Cortex of kidney (tissue), 1 donor: ENCODE measurements around the gene ZNF423.

Experiments
- DNase-seq: peaks from one replicate; lab custom pipeline; 2025; lab: John Stamatoyannopoulos, UW

ZNF423 gene

DNA sequence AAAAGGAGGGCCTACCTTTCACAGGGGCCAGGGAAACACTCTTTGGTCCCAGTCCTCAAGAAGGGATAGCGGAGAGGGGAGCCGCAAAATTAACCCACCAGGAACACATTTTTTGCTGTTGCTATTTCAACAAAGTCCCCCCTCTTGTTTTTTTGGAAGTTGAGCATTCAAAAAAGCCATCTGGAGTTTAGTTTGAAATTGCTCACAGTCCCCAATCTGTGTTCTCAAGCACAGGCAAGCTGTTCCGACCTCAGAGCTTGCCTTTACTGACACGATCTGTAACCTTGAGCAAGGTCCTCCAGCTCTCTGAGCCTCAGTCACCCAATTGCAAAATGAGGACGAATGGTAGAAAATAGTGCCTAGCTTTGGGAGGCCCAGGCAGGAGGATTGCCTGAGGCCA lies 131.1 kb downstream of the ZNF423 start:
- DNase-seq = no peak

DNA sequence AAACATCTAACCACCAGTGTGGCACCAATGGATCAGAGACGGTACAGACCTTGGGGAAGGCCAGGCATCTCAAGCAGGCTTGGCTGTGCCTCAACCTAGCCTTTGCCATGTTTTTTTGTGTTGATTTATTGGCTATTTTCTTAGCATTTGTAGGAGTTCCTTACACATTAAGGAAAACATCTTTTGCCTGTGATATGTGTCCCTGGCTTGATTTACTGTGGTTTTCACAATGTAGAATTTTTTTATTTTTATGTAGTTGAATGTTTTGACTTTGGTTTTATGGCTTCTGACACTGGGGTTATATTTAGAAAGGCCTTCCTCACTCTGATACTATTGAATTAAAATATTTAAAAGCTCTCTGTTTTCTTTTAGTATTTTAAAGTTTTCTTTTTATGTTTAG lies 132.6 kb downstream of the ZNF423 start:
- no peak for DNase-seq

DNA sequence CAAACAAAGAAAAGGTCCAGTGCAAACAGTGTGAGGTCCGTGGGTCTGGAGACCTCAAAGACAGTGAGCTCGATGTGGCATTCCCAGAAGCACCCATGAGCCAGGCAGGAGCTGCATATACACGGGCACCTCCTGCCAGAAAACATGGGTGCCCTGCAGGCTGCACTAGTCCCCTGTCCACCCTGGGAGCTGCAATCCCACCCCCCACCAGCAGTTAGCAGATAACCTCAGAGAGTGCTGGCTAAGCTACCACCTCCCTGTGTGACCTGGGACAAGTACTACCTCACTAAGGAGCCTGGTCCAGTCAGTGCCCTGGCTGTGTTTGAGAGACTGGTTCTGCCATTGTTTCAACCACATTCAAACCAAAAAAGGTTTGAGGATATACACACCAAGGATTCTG lies 135.7 kb downstream of the ZNF423 start:
- DNase-seq = no peak

DNA sequence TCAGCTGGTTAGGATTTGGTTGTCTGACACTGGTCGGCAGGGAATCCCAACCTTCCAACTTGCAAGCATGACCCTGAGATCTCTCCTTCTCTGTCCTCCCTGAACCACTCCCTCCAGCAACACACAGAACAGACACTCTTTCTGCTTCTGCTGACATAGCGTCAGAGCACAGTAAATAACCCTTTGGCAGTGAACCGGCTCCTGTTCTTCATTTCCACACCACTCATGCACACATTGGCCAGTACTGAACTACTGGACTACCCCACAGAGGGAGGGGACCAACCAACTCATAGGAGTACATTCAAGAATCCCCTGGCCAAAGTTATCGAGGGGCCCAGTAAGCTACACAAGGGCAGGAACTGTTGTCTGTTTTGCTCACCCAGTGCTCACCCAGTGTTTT lies 138.2 kb downstream of the ZNF423 start:
- no peak for DNase-seq

DNA sequence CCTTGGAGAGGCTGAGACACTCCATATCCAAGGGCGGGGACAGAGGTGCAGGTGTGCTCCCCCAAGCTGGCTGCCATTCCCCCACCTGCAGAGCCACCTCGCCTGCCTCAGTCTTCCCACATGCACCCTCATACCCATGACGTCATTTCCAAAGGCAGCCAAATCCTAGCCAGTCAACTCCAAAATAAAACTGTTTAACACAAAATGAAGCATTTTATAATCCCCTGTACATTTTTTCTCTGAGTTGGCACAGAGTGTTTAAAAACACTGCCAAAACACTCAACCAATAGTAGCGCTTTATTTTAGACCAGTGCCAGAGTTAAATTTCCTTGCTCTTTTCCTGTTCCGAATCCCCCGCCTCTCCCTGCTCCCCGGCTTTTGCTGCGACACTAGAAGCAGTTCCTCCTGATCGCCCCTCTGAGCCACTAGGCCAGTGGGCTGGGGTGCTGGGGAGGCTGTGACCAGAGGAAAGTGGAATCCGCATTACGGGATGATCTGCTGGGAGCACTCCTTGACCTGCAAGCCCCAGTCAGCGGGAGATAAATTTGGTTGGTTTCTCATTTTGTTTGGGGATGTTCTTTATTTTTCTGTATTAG lies 139.5 kb downstream of the ZNF423 start:
- DNase-seq = no peak

DNA sequence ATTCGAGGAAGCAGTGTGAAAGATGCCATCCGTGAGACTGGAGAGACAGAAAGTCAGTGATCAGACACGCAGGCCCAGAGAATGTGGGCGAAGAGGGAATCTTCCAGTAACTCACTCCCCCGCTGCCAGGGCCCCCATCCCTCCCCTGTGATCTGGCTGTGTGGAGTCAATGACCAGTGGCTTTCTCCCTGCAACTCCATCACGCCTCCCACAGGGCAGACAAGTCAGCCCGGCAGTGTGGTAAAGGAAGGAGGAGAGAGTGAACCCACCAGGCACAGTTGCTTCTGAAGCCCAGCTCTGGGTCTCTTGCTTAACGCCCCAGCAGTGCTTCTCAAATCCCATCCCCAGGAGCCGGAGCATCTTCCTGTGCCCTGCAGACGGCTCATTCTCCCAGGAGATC lies 142.1 kb downstream of the ZNF423 start:
- no peak for DNase-seq

DNA sequence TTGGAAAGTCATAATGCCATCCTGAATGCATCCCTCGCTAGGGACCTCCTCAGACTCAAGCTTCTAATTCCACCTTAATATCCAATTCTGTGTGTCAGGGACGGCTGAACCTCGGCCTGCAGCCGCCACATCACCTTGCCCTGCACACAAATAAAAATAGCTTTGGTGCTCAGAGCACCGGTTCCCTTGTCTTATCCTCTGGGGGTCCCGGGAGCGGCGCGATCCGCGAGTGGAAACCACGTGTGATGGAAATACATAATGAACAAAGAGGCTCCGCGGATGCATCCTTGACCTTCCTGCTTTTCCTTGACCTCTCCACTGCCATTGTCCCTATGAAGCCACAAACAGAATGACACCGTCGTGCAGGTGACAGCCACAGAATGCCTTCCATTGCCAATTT lies 143.4 kb downstream of the ZNF423 start:
- no peak for DNase-seq

DNA sequence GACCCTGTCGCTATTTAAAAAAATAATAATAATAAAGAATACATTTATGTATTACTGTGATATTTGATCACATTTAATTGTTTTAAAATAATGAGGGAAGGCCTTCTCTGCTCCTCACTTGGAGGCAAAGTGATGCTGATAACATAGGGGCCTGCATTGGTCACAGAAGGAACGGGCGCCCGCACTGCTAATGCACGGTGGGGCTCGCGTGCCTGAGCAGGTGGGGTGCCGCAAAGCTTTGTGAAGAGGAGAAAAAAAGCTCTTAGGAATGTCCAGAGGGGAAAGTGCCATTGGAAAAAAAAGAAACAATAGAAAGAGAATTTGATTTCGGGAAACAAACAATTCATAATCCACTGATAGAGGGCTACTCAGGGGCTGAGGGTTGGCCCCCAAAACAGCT lies 143.8 kb downstream of the ZNF423 start:
- no peak for DNase-seq

DNA sequence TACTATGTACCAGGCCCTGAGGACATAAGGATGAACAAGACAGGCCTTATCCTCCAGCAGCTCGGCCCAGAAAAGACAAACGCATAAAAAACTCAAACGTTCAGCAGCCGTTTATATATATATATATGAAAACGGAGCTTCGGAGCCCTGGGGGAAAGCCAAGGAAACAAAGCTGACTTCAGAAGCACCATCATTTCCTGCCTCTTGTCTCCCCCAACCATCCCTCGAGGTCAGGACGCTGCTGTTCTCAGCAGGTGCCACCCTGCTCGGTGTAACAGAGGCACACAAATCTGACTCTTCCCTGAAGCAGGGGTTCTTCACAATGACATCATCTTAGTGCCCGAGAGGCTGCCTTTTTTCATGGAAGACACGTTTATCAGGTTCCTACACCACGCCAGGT lies 146.9 kb downstream of the ZNF423 start:
- DNase-seq = no peak

DNA sequence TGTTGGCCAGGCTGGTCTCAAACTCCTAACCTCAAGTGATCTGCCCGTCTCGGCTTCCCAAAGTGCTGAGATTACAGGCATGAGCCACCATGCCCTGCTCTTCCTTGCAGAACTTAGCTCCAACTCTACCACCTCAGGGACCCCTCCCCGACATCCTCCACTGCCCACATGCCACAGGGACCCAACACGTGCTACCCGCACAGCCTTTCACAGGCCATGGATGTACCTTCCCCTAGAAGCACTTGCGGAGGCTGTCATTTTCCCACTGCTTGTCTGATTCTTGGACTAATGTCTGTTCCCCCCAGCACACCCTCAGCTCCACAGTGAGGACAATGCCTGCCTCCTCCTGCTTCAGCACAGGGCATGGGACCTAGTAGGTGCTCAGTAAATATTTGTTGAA lies 147.4 kb downstream of the ZNF423 start:
- DNase-seq = no peak

DNA sequence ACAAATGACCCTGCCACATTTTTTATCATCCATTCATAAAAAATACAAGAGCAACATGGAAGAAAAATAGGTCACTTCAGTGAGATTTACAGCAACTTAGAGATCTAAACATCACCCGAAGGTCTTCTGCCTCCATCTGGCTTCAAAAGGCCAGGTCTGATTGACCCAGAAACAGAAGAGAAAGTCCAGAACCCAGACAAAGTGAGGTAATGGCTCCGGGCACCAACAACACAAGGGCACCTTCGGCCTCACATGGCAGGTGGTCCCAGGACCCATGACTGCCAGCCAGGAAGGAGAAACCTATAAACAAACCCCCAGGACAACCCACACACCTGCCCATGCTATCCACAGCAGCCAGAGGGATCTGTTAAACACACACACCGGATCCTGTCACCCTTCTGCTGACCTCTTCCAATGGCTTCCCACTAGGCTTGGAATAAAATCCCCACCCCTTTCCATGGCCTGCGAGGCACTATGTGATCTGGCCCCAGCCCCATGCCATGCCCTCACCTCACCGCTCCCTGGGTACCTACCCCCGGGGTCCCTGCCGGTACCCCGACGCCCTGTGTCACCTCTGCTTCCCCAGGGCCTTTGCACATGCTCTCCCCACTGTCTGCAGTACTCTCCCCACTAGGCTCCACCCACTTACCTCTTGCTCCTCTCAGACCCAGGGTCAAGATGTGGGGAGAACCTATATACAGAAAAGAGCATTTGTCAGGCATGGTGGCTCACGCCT lies 149.1 kb downstream of the ZNF423 start:
- DNase-seq = no peak

DNA sequence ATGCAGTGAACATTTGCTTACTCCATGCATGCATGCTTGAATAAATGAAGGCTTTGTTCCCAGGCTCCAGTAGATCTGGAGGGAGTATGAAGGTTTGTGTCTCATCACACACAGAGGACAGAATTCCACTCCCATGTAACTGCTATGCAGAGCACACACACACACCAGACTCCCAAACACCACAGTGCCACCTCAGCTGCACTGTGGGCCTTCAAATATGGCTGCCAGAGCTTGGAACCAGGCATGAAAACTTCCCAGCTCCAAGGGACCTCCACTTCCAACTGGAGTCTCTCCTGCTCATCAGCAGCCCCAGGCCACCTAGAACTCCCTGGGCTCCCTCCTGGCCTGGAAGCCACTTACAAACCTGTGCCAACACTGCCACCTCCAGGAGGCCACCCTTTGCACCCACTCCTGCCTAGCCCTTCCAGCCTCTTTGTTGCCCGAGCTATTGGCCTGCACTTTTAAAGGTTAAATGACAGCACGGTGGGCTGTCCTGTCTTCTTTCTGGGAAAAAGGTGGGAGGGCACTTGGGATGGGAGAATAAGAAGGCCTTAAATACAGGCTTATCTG lies 151.2 kb downstream of the ZNF423 start:
- no peak for DNase-seq

DNA sequence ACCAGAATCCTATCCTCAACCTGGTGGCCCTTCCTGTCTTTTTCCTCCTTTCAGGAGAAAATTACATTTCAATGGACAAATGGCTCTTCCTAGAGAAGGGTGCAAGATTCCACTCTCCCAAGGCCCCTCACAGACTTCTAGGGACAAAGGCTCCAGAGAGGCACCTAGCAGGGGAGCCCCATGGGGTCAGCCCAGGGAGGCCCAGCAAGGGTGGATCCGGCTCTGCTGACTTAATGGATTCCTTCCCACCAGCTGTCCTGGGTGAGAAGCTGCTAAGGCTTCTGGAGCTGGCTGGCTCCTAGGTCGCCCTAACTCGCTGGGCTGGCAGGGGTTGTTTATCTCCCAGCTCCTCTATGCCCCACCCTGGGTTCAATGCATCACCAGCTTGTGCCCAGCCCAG lies 152.4 kb downstream of the ZNF423 start:
- DNase-seq = no peak

DNA sequence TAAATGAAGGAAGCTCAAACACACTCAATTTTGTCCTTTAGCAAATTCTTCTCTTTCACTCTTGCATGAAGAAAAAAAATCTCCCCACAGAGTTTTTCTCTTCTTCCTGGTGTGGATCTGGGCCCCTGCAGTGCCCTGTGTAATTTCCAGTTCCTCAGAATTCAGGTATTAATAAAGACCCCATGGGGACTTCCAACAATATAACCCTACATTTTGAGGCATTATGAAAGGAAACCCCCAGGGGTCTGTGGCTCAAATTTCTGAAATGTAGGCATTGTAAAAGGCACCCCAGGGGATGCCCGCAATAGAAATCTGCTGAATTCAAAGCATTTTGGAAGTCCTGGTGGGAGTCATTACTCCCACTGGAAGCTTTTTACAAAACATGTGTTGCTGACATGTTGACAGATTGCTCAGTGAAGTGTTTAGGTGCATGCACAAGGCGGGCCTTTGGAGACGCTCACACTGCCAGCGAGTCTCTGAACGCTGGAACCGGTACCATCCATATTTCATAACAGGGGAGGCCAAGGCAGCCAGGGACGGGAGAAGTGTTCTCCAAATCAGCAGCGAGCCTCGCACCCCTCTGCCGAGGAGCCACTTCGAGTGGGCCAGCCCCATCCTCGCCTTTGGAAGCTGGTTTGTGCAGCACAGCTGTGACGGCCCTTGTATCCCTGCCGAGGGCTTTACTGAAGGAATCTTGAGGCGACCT lies 154.0 kb downstream of the ZNF423 start:
- DNase-seq = no peak

DNA sequence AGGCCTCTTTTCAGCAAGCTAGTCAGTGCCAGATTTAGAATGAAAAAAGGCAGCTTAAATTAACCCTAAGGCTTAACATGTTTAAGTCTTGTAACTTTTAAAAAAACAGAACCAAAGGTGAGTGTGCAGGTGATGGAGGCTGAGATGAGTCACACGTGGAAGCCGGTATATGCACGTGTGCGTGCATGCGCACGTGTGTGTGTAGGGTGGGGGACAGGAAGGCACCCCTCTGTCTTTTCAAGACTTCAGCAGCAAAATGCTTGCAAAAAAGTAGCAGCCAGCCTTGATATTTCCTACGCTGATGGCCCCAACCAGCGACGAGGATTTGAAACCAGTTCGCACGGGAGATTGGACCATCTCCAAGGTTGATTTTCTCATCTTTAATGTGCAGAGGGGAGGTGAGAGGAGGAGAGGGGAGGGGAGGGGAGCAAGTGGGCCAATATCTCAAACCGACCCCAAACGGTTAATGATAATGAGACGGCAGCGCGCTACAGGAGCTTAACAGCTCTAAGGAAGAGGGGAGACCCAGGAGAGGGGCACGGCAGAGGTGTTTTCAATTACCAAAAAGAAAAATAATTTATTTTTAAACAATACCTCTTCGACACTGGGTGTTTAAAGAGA lies 154.7 kb downstream of the ZNF423 start:
- no peak for DNase-seq

DNA sequence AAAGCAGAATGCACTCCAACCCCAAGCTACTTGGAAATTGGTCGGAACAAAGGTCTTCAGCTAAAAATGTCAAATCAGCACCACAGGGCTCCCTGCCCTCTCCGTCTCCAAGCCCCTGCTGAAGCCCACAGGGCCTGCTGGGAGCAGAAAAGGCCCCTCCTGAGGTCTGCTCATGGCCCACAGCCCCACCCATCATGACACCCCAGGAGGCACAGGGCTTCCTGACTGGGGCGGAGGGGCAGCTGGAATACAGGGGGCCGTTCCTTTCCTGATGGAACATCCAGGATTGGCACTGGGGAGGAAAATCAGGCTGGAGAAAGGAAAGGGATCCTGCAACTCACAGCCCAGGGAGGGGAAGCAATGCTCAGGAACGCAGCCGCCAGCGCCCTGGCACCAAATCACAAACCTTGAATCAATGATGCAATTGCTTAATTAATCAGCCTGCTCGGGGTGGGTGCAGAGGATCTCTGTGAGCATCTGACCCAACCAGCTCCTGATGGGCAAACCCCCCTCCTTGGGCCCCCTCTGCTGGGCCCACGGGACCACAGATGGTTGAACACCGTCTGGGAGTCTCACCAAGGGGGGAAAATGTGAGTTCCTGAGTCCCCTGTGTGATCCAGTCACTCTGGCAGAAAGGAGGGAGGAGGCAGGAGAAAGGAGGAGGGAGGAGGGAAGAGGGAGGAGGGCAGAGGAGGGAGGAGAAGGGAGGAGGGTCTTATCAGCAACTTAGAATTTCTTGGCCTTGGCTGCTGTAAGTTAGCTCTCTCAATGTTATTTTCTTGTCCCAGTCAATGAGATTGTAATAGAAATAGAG lies 155.5 kb downstream of the ZNF423 start:
- no peak for DNase-seq

DNA sequence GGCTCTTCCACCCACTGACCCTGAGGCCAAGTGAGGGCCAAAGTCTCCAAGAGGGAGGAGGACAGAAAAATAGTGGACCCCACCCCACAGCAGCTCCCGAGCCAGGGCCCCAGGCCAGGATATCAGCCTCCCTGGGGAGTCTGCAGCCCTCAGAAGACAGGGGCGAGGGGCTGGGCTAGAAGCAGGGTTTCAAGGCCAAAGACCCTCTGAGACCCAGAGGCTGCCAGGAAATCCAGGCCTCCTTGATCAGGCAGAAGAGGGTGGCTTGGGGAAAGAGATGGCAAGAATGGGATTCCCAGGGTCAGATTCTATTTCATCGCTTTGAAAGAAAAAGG lies 156.1 kb downstream of the ZNF423 start:
- no peak for DNase-seq

DNA sequence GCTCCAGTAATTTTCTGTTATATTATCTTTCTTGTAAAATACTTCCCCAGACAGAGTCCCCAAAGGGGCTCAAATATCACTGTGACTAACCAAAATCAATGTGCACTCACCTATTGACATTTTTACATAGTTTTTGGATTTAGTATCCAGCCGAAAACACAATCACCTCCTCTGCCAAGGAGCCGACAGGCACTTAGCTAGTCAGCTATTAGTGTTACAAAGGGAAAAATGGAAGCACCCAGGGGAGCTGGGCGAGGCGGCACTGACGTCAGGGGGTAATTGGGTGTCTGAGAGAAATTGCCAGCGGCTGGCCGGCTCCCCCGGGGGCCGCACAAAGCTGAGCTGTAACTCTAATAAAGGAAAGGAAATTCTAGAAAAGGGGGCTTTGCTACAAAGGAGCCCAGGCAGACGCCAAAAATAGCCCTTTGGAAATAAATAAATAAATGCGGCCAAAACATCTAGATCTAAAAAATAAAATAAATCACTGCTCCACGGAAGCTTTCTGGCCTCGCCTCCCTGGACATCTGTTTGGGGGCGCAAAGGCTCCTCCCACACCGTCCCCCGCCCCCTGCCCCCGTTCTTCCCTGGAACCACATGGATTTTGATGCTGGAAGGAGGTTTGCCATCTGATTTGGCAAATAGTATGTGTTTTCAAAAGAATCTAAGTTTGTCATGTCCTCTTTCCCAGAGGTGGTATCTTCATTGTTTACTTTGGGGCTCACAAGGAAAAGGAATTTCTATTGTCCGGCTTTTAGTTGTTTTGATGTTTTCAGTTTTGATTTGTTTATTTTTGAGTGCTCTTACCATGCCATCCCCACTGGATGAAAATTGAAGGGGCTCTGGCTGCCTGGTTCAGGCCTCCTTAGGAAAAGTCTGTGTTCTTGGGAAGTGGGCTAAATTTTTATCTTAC lies 156.7 kb downstream of the ZNF423 start:
- no peak for DNase-seq

DNA sequence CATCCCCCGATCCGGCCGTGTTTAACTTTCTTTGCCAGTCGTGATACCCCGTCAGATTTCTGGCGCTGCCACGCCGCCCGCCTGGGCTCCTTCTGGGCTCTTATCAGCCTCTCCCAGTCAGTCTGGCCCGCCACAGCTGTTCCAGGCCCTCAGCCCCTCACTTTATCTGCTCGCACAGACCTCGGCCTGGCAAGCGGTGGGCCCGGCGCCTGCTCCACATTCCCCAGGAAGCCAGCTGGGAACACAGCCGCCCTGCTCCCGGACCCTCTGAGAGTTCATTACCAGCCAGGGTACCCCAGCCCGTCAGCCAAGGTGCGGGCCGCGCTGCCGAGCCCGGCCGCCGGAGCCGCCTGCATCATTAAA lies 157.5 kb downstream of the ZNF423 start:
- DNase-seq = no peak

DNA sequence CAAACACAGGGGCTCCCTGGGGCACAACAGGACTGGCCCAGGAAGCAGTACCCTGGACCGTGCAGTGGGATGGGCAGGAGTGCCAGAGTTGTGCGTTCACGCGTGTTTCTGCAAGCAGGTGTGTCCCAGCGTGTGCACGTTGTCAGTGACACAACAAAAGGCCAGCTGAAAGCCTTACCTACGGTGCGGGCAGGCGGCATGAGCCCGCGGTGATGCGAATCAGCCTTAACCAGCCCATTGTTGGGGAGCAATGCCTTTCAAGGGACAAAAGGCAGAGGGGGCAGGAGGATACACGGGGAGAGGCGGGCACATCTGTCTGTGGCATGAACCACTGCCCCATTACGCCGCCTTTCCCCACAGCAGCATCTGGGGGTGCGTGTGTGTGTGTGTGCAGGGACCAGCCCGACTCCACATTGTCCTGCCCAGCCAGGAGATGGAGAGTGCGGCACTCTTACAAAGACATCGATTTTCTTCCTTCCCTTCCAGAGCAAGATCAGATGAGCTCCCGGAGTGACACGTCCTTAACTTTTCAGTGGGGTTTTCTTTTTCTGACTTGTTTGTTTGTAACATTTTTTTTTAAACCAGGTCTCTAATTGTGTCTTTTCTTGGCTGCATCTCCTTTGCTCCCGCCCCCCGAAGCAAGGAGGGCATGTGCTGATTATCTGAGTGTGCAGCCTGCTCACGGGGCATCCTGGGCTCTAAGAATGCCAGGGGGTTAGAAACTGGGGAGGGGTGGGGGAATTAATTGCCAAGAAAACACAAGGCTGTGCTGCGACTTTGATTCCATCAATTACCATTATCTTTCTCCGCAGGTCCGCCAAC lies 158.1 kb downstream of the ZNF423 start:
- DNase-seq = no peak
